ENCODE measurements around the gene CERT1.
"Not testable (repeated sequence)": the region's sequence is repeated elsewhere in the genome, so short reads cannot be mapped to it uniquely, and the experiment has no call there.

CERT1 gene

DNA sequence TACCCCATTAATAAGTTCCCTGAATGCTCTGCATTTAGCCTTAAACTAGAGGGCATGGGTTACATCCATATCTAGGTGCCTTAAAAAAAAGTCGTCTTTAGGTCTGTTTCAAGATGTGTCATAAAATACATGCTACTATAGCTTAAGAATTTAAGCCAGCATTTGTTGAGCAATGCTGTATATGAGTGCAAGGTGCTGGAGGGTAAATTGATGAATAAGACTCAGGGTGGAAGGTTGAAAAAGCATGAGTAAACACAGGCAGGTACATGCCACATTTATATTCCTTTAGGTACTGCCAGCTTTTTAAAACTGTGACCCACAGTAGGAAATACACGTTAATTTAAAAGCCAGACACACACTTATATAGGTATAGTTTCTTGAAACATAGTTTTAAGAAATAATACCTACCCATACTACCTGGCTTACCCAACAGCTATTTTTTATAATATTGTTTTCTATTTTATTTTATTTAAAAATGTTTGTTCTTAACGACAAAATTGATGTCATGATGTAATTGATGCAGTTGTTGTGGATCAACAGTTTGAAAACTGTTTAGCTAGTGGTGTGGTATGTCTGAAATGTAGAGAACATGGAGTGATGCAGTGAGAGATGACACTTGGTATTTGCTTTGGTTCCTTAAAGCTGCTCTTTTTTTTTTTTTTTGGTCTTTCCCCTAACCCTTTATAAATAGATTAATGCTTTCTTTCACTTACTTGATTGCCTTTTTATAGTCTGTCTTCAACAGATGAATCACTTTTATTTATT, 170.5 kb downstream of the CERT1 start:
- DNase-seq, result no peak

DNA sequence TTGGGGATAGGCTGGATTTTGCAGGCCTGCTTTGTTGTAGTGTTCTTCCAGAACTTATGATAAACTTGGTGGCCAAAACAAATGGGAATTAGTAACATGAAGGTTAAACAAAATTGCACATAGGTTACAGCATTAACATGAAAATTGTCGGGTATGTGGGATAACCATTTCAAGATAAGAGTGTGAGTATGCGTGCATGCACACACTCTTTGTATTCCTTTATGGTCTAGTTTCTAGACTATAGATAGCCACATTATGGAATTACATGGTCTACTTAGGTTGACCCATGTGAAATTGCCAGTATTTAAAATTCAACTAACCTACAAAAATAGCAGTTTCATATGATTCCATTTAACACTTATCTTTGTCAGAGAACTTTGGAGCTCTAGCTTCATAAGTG, 173.0 kb downstream of the CERT1 start:
- DNase-seq, result no peak

DNA sequence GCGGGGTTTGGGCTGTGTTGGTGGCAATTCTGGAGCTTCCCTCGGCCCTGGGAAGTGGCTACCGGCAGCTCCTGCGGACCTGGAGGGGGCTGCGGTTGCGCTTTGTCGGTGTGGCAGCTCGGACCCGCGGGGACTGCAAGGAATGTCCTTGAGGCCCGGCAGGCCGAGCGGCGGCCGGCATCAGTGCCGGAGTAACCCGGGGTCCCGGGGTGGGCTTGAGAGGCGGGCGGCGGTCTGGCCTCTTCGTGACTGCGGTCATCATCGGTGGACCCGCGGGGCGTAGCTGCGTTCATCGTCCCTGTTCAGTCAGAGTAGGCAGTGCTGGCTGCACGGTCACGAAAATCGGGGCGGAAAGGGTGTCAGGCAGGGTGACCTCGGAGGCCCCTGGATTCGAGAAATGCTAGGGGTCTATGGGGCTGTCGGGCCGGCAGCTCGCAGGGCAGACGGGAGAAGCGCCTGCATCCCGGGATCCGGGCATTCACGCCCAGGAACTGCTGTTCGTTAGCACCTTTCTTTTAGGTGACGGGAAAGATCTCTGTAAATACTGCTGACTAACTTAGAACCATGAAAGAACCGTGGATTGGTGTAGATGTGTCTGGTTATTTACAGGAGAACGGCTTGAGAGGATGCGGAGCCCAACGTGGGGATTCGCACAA, 173.9 kb downstream of the CERT1 start:
- peak; percentile 60 for DNase-seq

DNA sequence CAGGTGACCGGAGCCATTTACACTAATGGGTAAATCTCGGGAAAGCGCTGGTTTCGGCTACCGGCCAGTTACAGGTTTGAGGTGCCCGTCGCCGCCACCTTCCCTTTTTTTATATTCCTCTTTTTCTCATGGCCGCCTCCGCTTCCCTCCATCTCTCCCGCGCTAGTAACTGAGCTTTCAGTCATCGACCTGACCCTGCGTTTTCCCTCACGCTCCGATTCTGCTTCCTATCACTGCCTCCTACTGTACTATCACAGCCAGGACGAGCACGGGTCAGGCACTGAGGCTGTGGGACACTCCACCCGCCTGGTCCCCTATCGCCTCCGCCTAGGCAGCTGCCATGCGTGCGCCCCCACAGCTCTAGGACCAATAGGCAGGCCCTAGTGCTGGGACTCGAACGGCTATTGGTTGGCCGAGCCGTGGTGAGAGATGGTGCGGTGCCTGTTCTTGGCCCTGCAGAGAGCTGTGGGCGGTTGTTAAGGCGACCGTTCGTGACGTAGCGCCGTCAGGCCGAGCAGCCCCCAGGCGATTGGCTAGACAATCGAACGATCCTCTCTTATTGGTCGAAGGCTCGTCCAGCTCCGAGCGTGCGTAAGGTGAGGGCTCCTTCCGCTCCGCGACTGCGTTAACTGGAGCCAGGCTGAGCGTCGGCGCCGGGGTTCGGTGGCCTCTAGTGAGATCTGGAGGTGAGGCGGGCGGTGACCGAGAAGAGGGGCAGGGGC, 174.7 kb downstream of the CERT1 start, which contains the start of gene HMGCR:
HMGCR (plus strand) TSS at position 606 of the 722 bp plus-strand sequence. CDS start 5,386 bp downstream, outside the sequence.
- DNase-seq, result peak; percentile 97

DNA sequence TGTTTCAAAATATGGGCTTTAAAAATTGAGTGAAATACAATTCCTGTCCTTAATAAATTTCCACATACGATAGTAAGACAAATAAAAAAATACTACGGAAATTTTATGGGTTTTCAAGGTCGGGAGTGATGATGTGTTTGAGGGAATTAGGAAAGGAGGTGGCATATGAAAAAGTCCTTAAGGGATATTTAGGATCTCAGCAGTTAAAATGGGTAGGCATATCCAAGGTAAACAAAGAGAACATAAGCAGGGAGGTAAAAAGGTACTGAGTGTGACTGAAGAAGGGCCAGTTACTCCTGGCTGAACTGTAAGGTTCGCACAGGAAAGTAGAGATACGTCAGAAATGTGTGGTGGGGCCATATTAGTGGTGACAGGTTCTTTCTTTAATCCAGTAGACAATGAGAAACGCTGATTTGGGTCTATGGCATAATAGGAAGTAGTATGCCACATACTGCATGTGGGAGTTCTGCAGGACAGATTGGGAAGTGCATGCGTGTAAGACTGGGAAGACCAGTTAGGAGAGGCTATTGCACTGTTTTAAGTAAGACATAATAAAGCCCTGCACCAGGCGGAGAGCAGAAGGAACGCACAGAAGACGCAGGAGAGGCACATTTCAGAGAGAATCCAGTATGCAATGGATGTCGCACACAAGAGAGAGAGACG, 175.3 kb downstream of the CERT1 start:
- no peak for DNase-seq

DNA sequence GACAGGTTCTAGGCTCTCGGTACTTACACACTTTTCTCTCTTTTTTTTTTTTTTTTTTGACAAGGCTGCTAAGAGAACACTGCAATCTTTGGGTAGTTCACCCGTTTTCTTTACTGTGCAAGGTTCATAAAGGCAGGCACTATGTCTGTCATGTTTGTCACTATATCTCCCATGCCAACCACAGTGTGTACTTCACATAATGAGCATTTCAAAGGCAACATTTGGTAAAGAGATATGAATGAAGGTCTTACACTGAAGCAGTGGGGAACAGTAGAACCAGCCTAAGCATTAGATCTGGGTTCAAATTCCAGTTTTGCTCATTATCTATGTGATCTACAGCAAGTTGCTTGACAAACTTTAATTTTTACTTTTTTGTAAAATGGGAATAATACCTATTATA, 175.9 kb downstream of the CERT1 start:
- no peak for DNase-seq

DNA sequence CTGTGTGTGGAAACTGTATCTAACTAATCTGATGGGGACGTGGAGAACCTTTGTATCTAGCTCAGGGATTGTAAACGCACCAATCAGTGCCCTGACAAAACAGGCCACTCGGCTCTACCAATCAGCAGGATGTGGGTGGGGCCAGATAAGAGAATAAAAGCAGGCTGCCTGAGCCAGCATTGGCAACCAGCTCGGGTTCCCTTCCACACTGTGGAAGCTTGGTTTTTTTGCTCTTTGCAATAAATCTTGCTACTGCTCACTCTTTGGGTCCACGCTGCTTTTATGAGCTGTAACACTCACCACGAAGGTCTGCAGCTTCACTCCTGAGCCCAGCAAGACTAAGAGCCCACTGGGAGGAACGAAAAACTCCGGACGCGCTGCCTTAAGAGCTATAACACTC, 177.0 kb downstream of the CERT1 start:
- DNase-seq, result not testable (repeated sequence)

DNA sequence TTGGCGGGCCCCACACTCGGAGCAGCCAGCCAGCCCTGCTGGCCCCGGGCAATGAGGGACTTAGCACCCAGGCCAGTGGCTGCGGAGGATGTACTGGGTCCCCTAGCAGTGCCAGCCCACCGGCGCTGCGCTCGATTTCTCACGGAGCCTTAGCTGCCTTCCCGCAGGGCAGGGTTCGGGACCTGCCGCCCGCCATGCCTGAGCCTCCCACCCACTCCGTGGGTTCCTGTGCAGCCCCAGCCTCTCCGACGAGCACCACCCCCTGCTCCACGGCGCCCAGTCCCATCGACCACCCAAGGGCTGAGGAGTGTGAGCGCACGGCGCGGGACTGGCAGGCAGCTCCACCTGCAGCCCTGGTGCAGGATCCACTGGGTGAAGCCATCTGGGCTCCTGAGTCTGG, 177.7 kb downstream of the CERT1 start:
- not testable (repeated sequence) for DNase-seq

DNA sequence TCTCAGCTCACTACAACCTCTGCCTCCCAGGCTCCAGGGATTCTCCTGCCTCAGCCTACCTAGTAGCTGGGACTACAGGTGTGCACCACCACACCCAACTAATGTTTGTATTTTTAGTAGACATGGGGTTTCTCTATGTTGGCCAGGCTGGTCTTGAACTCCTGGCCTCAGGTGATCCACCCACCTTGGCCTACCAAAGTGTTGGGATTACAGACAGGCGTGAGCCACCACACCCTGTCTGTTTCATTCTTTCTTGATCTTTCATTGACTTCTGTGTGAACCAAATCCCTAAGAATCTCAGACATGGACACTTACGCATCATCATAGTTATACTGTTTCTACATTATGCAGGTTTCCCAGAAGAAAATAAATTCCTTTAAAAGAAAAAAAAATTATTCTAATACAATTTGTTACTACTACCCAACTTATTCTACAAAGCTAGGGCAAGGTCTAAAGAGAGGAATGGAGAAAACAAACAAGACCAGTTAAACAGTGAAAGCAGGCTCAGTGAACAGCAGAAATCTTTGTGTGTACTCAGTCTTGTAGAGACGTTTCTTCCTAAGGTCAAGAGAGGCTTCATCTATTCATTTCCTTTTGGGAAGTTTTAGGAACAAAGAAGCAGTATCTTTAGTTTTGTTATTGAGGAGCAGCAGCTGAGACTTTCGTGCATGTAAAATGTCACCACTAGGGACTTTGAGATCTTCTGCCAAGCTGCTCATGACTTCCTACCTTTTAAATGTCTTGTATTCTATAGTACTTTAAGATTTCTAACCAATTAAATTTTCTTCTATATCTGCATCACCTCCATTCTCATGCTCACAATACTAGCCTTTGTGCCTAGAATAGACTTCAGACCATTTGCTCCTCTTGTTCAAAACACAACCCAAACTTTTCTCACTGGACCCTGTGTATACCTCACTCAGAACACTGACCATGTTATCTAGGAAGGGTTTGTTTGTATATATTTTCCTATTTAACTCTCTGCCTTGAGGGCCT, 180.0 kb downstream of the CERT1 start:
- no peak for DNase-seq

DNA sequence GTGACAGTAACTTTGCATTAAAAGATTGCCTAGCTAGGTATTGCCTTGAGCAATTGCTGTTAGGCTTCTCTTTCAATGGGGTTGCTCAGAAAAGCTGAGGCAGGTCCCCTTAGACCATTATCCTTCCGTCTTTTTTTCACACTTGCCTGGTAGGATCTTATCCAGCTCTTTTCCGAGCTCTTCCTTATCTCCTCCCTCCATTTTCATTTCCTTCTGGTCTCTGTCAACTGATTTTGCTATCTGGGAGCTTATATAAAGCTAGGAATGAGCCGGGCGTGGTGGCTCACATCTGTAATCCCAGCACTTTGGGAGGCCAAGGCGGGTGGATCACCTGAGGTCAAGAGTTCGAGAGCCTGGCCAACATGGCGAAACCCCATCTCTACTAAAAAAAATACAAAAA, 181.0 kb downstream of the CERT1 start:
- no peak for DNase-seq

Measured in stimulated activated CD8-positive, alpha-beta memory T cell treated with anti-CD3 and anti-CD28 coated beads, Interleukin-4, amount 100 ng/mL, for 48 hours (primary cell).